GM18498 (cell line): ENCODE data around the gene NKD2.

Experiments
- ATAC-seq: cut with Tn5 transposase; IDR thresholded peaks from one replicate; pipeline ENCODE4 v1.9.1; 2021; ENCODE audit warnings: mild to moderate bottlenecking, moderate library complexity; ENCODE audit not compliant: unreplicated experiment

The NKD2 gene

GRCh38 chr5:1083823-1084605 is 75.4 kb downstream of the NKD2 start:
- ATAC-seq, result no peak

- ATAC-seq, result no peak
These were observed 76.8 kb downstream of the NKD2 start for GRCh38 chr5:1085391-1085790.

- no peak for ATAC-seq
These were observed 77.5 kb downstream of the NKD2 start for GRCh38 chr5:1086137-1086536.

- no peak for ATAC-seq
These were observed 78.3 kb downstream of the NKD2 start for GRCh38 chr5:1086871-1087270.

GRCh38 chr5:1087428-1087827 is 78.8 kb downstream of the NKD2 start:
- no peak for ATAC-seq

GRCh38 chr5:1088031-1088430 is 79.4 kb downstream of the NKD2 start:
- ATAC-seq, result no peak
